GM23338 (cell line): ENCODE results near the gene EDEM2. TPM values are rescaled to one million over a fixed set of nuclear protein-coding genes. Genes with fewer than 3 reads are reported as not detected.

Experiments used
- ATAC-seq: fragments of 200-7000 bp; cut with Tn5 transposase; 3 replicates; pipeline ENCODE4 v1.9.1; 2020
- DNase-seq: peaks from one replicate; pipeline ENCODE4 v3.0.0-alpha.2; 2015; ENCODE audit warnings: low spot score
- H2AFZ ChIP-seq: fragments of 200-600 bp; sonication (generic); 2 replicates; pipeline ENCODE4 v1.8.0; 2016; ENCODE audit warnings: antibody characterized with exemption, mild to moderate bottlenecking, moderate library complexity
- H3F3A ChIP-seq: fragments of 200-600 bp; sonication (generic); replicated peaks from 2 replicates; pipeline ENCODE4 v1.8.0; 2017; ENCODE audit warnings: antibody characterized with exemption, mixed run types, low read depth
- H3K27ac ChIP-seq: fragments of 200-600 bp; sonication (generic); 2 replicates; pipeline ENCODE4 v1.6.1; 2016; ENCODE audit warnings: low read depth
- H3K27me3 ChIP-seq: fragments of 200-600 bp; sonication (generic); 2 replicates; pipeline ENCODE4 v1.8.0; 2016; ENCODE audit warnings: mild to moderate bottlenecking, mixed run types, moderate library complexity; ENCODE audit not compliant: insufficient read depth
- H3K36me3 ChIP-seq: fragments of 200-600 bp; sonication (generic); 2 replicates; pipeline ENCODE4 v1.8.0; 2016; ENCODE audit warnings: mild to moderate bottlenecking; ENCODE audit not compliant: insufficient read depth
- H3K4me1 ChIP-seq: fragments of 200-600 bp; sonication (generic); 2 replicates; pipeline ENCODE4 v1.8.0; 2016; ENCODE audit warnings: mild to moderate bottlenecking, moderate library complexity; ENCODE audit not compliant: insufficient read depth
- H3K4me2 ChIP-seq: fragments of 200-600 bp; sonication (generic); 2 replicates; pipeline ENCODE4 v1.7.1; 2017; ENCODE audit warnings: mixed run types
- H3K4me3 ChIP-seq: fragments of 200-600 bp; sonication (generic); 2 replicates; pipeline ENCODE4 v1.6.1; 2016; ENCODE audit warnings: mixed run types
- H3K79me2 ChIP-seq: fragments of 200-600 bp; sonication (generic); replicated peaks from 2 replicates; pipeline ENCODE4 v1.8.0; 2017; ENCODE audit warnings: mild to moderate bottlenecking; ENCODE audit not compliant: insufficient read depth
- H3K9me2 ChIP-seq: fragments of 200-600 bp; sonication (generic); 2 replicates; pipeline ENCODE4 v1.8.0; 2017; ENCODE audit not compliant: insufficient read depth
- H4K20me1 ChIP-seq: fragments of 200-600 bp; sonication (generic); replicated peaks from 2 replicates; pipeline ENCODE4 v1.8.0; 2017; ENCODE audit warnings: mild to moderate bottlenecking; ENCODE audit not compliant: insufficient read depth
- H3K27ac Mint-ChIP-seq: 2 replicates; pipeline ENCODE4 v1.8.0; 2020; ENCODE audit warnings: inconsistent platforms, mild to moderate bottlenecking, moderate library complexity, mixed read lengths
- H3K27me3 Mint-ChIP-seq: 3 replicates; pipeline ENCODE4 v1.8.0; 2022; ENCODE audit warnings: low read depth, mild to moderate bottlenecking, moderate library complexity, mixed read lengths, inconsistent platforms; ENCODE audit not compliant: insufficient read depth, poor library complexity
- H3K36me3 Mint-ChIP-seq: 3 replicates; pipeline ENCODE4 v1.8.0; 2021; ENCODE audit warnings: low read depth, mild to moderate bottlenecking, inconsistent platforms, moderate library complexity, mixed read lengths
- H3K4me1 Mint-ChIP-seq: 3 replicates; pipeline ENCODE4 v1.8.0; 2020; ENCODE audit warnings: mild to moderate bottlenecking, inconsistent platforms, mixed read lengths
- H3K4me3 Mint-ChIP-seq: 3 replicates; pipeline ENCODE4 v1.8.0; 2021; ENCODE audit warnings: moderate library complexity, mild to moderate bottlenecking, inconsistent platforms, mixed read lengths
- H3K9me3 Mint-ChIP-seq: 3 replicates; pipeline ENCODE4 v1.8.0; 2020; ENCODE audit warnings: moderate library complexity, mild to moderate bottlenecking, inconsistent platforms, mixed read lengths
- CREB1 ChIP-seq: fragments of 250-450 bp; sonication (Bioruptor Pico); IDR thresholded peaks from 2 replicates; pipeline ENCODE4 v1.5.0; 2020; ENCODE audit warnings: low read depth, mild to moderate bottlenecking, moderate library complexity
- EZH2 ChIP-seq: fragments of 200-600 bp; sonication (generic); IDR thresholded peaks from one replicate; pipeline ENCODE4 v1.8.0; 2017; ENCODE audit warnings: antibody characterized with exemption, mild to moderate bottlenecking, low read depth; ENCODE audit not compliant: unreplicated experiment
- EZH2phosphoT487 ChIP-seq: fragments of 200-600 bp; sonication (generic); IDR thresholded peaks from one replicate; pipeline ENCODE4 v1.8.1; 2018; ENCODE audit warnings: antibody characterized with exemption; ENCODE audit not compliant: unreplicated experiment
- JUNB ChIP-seq: IDR thresholded peaks from one replicate; pipeline ENCODE4 v1.6.1; 2016; ENCODE audit warnings: antibody characterized with exemption; ENCODE audit not compliant: unreplicated experiment
- NANOG ChIP-seq: IDR thresholded peaks from 2 replicates; pipeline ENCODE4 v1.6.1; 2016; ENCODE audit warnings: antibody characterized with exemption, borderline replicate concordance
- POLR2AphosphoS5 ChIP-seq: IDR thresholded peaks from 2 replicates; pipeline ENCODE4 v1.6.1; 2016; ENCODE audit warnings: antibody characterized with exemption, low read depth
- STAT1 ChIP-seq: IDR thresholded peaks from one replicate; pipeline ENCODE4 v1.6.1; 2016; ENCODE audit warnings: antibody characterized with exemption; ENCODE audit not compliant: unreplicated experiment
- ZNF114 ChIP-seq: fragments of 250-450 bp; sonication (Bioruptor Pico); IDR thresholded peaks from 2 replicates; pipeline ENCODE4 v1.5.0; 2020; ENCODE audit warnings: mild to moderate bottlenecking, moderate library complexity
- ZNF331 ChIP-seq: fragments of 250-450 bp; sonication (Bioruptor Pico); IDR thresholded peaks from 2 replicates; pipeline ENCODE4 v1.5.0; 2020; ENCODE audit warnings: low read depth, mild to moderate bottlenecking, moderate library complexity
- polyA plus RNA-seq: library from polyadenylated mRNA; unstranded; fragments of >200 nt; fragmentation: Nextera tagmentation; extraction: Ambion mirVana; gene quantifications from 2 replicates; pipeline ENCODE4 v1.2.1, GENCODE V29; 2016
- total RNA-seq: library from RNA; depleted of rRNA; stranded (reverse); fragments of >200 nt; shearing (Covaris generic); gene quantifications from 2 replicates; pipeline ENCODE4 v1.2.3, GENCODE V29; 2014
- TF ChIP-seq, protein P1 (sequence below): fragments of 250-450 bp; sonication (Bioruptor Pico); IDR thresholded peaks from 2 replicates; pipeline ENCODE4 v1.5.0; 2020; ENCODE audit warnings: mild to moderate bottlenecking, moderate library complexity
- TF ChIP-seq, protein P2 (sequence below), 2 experiments: fragments of 200-600 bp in 1 of 2; sonication (generic) in 1 of 2; conservative IDR thresholded peaks; 2 replicates each; pipeline versions ENCODE4 v1.5.1 to v1.6.1; 2016 to 2017; ENCODE audit warnings: antibody characterized with exemption in 2 of 2, low read depth in 2 of 2, mild to moderate bottlenecking in 2 of 2, moderate library complexity in 1 of 2
- TF ChIP-seq, protein P3 (sequence below): IDR thresholded peaks from 2 replicates; pipeline ENCODE4 v1.6.1; 2016; ENCODE audit warnings: antibody characterized with exemption
- TF ChIP-seq, protein P4 (sequence below): IDR thresholded peaks from one replicate; pipeline ENCODE4 v1.6.1; 2018; ENCODE audit warnings: antibody characterized with exemption; ENCODE audit not compliant: unreplicated experiment

EDEM2 gene
- total and polyA plus RNA-seq, 2 experiments from 2014 or later, result 13.9 to 25.3 TPM

DNA sequence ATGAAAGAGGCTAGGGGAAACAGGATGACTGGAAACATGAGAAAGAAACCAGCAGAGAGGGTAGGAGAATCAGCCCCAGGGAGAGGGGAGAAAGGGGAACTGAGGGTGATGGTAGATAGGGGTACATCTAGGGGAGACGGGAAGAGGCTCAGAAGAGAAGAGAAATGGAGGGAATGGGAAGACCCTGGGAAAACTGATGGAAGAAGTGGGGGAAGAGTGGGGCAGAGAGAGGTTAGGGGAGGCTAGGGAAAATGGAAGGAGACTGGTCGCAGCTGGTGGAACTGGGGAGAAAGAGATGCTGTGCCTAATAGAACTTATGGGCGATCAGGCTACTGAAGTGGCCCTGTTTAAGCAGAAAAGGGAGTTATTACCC, 25.3 kb upstream of the EDEM2 start:
- Mint-ChIP-seq H3K4me1 (peaks cover 33% of the 10 kb centered on the region), H3K4me3 (peak overlapping the region; percentile 67), H3K27ac (no peak overlapping the region), H3K27me3 (peaks cover 15% of the 10 kb centered on the region), H3K9me3 (no peaks in the 10 kb centered on the region; the same call in 2 of the 3 replicates), H3K36me3 (peaks cover 15% of the 10 kb centered on the region)
- H3K36me3 ChIP-seq, result no peaks in the 10 kb centered on the region
- peak overlapping the region; percentile 86 for H2AFZ ChIP-seq
- no peak overlapping the region for H3K27ac ChIP-seq
- DNase-seq, result no peak
- no peaks in the 10 kb centered on the region for H3K79me2 ChIP-seq
- H3K4me2 ChIP-seq, result peak overlapping the region; percentile 82
- TF ChIP-seq ZNF114 (CRISPR knock-in tag), result no peak
- TF ChIP-seq CREB1 (CRISPR knock-in tag), result no peak
- TF ChIP-seq STAT1, result no peak
- no peak for TF ChIP-seq EZH2phosphoT487
- TF ChIP-seq, protein P1, sequence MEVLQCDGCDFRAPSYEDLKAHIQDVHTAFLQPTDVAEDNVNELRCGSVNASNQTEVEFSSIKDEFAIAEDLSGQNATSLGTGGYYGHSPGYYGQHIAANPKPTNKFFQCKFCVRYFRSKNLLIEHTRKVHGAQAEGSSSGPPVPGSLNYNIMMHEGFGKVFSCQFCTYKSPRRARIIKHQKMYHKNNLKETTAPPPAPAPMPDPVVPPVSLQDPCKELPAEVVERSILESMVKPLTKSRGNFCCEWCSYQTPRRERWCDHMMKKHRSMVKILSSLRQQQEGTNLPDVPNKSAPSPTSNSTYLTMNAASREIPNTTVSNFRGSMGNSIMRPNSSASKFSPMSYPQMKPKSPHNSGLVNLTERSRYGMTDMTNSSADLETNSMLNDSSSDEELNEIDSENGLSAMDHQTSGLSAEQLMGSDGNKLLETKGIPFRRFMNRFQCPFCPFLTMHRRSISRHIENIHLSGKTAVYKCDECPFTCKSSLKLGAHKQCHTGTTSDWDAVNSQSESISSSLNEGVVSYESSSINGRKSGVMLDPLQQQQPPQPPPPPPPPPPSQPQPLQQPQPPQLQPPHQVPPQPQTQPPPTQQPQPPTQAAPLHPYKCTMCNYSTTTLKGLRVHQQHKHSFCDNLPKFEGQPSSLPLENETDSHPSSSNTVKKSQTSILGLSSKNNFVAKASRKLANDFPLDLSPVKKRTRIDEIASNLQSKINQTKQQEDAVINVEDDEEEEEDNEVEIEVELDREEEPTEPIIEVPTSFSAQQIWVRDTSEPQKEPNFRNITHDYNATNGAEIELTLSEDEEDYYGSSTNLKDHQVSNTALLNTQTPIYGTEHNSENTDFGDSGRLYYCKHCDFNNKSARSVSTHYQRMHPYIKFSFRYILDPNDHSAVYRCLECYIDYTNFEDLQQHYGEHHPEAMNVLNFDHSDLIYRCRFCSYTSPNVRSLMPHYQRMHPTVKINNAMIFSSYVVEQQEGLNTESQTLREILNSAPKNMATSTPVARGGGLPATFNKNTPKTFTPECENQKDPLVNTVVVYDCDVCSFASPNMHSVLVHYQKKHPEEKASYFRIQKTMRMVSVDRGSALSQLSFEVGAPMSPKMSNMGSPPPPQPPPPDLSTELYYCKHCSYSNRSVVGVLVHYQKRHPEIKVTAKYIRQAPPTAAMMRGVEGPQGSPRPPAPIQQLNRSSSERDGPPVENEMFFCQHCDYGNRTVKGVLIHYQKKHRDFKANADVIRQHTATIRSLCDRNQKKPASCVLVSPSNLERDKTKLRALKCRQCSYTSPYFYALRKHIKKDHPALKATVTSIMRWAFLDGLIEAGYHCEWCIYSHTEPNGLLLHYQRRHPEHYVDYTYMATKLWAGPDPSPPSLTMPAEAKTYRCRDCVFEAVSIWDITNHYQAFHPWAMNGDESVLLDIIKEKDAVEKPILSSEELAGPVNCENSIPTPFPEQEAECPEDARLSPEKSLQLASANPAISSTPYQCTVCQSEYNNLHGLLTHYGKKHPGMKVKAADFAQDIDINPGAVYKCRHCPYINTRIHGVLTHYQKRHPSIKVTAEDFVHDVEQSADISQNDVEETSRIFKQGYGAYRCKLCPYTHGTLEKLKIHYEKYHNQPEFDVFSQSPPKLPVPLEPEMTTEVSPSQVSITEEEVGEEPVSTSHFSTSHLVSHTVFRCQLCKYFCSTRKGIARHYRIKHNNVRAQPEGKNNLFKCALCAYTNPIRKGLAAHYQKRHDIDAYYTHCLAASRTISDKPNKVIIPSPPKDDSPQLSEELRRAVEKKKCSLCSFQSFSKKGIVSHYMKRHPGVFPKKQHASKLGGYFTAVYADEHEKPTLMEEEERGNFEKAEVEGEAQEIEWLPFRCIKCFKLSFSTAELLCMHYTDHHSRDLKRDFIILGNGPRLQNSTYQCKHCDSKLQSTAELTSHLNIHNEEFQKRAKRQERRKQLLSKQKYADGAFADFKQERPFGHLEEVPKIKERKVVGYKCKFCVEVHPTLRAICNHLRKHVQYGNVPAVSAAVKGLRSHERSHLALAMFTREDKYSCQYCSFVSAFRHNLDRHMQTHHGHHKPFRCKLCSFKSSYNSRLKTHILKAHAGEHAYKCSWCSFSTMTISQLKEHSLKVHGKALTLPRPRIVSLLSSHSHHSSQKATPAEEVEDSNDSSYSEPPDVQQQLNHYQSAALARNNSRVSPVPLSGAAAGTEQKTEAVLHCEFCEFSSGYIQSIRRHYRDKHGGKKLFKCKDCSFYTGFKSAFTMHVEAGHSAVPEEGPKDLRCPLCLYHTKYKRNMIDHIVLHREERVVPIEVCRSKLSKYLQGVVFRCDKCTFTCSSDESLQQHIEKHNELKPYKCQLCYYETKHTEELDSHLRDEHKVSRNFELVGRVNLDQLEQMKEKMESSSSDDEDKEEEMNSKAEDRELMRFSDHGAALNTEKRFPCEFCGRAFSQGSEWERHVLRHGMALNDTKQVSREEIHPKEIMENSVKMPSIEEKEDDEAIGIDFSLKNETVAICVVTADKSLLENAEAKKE (CRISPR knock-in tag), result no peak
- no peak for TF ChIP-seq NANOG
- no peak for TF ChIP-seq POLR2AphosphoS5
- TF ChIP-seq, protein P2, sequence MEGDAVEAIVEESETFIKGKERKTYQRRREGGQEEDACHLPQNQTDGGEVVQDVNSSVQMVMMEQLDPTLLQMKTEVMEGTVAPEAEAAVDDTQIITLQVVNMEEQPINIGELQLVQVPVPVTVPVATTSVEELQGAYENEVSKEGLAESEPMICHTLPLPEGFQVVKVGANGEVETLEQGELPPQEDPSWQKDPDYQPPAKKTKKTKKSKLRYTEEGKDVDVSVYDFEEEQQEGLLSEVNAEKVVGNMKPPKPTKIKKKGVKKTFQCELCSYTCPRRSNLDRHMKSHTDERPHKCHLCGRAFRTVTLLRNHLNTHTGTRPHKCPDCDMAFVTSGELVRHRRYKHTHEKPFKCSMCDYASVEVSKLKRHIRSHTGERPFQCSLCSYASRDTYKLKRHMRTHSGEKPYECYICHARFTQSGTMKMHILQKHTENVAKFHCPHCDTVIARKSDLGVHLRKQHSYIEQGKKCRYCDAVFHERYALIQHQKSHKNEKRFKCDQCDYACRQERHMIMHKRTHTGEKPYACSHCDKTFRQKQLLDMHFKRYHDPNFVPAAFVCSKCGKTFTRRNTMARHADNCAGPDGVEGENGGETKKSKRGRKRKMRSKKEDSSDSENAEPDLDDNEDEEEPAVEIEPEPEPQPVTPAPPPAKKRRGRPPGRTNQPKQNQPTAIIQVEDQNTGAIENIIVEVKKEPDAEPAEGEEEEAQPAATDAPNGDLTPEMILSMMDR (conservative IDR thresholded peaks at IDR 0.05; ENCODE audit: low read depth in 2 of 2), result no peak
- TF ChIP-seq EZH2, result no peak
- no peak for TF ChIP-seq ZNF331 (CRISPR knock-in tag)
- TF ChIP-seq, protein P3, sequence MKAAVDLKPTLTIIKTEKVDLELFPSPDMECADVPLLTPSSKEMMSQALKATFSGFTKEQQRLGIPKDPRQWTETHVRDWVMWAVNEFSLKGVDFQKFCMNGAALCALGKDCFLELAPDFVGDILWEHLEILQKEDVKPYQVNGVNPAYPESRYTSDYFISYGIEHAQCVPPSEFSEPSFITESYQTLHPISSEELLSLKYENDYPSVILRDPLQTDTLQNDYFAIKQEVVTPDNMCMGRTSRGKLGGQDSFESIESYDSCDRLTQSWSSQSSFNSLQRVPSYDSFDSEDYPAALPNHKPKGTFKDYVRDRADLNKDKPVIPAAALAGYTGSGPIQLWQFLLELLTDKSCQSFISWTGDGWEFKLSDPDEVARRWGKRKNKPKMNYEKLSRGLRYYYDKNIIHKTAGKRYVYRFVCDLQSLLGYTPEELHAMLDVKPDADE, result no peak
- no peak for TF ChIP-seq JUNB
- TF ChIP-seq, protein P4, sequence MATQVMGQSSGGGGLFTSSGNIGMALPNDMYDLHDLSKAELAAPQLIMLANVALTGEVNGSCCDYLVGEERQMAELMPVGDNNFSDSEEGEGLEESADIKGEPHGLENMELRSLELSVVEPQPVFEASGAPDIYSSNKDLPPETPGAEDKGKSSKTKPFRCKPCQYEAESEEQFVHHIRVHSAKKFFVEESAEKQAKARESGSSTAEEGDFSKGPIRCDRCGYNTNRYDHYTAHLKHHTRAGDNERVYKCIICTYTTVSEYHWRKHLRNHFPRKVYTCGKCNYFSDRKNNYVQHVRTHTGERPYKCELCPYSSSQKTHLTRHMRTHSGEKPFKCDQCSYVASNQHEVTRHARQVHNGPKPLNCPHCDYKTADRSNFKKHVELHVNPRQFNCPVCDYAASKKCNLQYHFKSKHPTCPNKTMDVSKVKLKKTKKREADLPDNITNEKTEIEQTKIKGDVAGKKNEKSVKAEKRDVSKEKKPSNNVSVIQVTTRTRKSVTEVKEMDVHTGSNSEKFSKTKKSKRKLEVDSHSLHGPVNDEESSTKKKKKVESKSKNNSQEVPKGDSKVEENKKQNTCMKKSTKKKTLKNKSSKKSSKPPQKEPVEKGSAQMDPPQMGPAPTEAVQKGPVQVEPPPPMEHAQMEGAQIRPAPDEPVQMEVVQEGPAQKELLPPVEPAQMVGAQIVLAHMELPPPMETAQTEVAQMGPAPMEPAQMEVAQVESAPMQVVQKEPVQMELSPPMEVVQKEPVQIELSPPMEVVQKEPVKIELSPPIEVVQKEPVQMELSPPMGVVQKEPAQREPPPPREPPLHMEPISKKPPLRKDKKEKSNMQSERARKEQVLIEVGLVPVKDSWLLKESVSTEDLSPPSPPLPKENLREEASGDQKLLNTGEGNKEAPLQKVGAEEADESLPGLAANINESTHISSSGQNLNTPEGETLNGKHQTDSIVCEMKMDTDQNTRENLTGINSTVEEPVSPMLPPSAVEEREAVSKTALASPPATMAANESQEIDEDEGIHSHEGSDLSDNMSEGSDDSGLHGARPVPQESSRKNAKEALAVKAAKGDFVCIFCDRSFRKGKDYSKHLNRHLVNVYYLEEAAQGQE, result no peak
- no peaks in the 10 kb centered on the region for H3K9me2 ChIP-seq
- no peak for ATAC-seq
- H3K4me3 ChIP-seq, result peak overlapping the region; percentile 59
- peaks cover 3% of the 10 kb centered on the region; the same call in 1 of the 2 replicates for H3F3A ChIP-seq
- 0 out of 2 replicates have a peak, but pooled peaks cover 4% of the 10 kb centered on the region for H3K27me3 ChIP-seq
- peaks cover 31% of the 10 kb centered on the region for H3K4me1 ChIP-seq
- no peaks in the 10 kb centered on the region for H4K20me1 ChIP-seq
